GM13977 (cell line): ENCODE results near the gene IMMP2L.
"Not testable (repeated sequence)": the region's sequence is repeated elsewhere in the genome, so short reads cannot be mapped to it uniquely, and the experiment has no call there.

Source experiments
- DNase-seq: peaks from one replicate; pipeline ENCODE4 v3.0.0; 2012; ENCODE audit warnings: low spot score
- in situ Hi-C: fragments of 300-500 bp; cut with MboI; formaldehyde crosslinking; loops from one replicate; pipeline ENCODE4 v1.12.0; 2022; ENCODE audit warnings: low sequenced_read_pairs, low pct_unique_long_range_greater_than_20kb, mixed read lengths, inconsistent platforms; ENCODE audit not compliant: unreplicated experiment
- TF ChIP-seq, protein P1 (sequence below): IDR thresholded peaks from 2 replicates; pipeline ENCODE4 v1.5.1; 2012; ENCODE audit warnings: mild to moderate bottlenecking, control low read depth; ENCODE audit not compliant: insufficient read depth; ENCODE audit errors: extremely low read depth, missing control alignments

Gene IMMP2L

DNA sequence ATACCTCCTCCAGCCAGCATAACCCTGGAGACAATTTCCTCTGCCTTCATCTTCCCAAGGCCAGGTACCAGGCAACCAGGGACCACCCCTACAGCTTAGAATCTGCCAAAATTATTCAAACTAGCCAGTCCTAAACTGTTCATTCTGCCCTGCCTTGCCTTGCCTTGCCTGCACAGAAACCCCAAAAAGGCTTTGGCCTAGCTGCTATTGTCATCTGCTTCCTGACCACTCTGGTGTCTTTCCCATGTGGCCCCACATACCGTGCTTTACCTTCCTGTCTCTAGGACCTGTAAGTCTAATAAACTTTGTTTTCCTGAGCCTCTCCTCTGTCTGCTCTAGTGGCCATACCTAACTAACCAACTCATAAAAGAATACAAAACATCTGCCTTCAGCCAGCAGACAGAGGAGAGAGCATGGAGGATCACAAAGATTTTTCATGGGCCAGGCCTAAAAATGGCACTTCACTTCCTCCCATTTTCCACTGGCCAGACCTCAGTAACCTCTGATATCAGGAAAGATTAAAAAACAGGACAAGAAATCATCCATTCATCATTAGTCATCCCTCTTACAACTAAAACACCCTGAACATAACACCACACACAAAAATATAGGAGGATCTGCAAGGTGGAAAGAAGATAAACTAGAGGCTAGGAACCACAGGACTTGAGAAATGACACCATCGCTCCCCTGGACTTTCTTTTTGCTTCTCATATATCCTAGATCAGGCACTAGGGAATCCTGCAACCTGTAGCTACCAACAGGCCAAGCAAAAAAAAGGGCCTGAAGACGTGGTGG, 51.5 kb downstream of the IMMP2L start:
- in situ Hi-C loops: no loop called here
- no peak for DNase-seq

GRCh38 chr7:111510062-111510461, 52.2 kb downstream of the IMMP2L start:
- in situ Hi-C loops: no loop called here
- no peak for DNase-seq
- TF ChIP-seq, protein P1, sequence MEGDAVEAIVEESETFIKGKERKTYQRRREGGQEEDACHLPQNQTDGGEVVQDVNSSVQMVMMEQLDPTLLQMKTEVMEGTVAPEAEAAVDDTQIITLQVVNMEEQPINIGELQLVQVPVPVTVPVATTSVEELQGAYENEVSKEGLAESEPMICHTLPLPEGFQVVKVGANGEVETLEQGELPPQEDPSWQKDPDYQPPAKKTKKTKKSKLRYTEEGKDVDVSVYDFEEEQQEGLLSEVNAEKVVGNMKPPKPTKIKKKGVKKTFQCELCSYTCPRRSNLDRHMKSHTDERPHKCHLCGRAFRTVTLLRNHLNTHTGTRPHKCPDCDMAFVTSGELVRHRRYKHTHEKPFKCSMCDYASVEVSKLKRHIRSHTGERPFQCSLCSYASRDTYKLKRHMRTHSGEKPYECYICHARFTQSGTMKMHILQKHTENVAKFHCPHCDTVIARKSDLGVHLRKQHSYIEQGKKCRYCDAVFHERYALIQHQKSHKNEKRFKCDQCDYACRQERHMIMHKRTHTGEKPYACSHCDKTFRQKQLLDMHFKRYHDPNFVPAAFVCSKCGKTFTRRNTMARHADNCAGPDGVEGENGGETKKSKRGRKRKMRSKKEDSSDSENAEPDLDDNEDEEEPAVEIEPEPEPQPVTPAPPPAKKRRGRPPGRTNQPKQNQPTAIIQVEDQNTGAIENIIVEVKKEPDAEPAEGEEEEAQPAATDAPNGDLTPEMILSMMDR: no peak

More for the DNA sequence above, 51.5 kb downstream of the IMMP2L start:
- TF ChIP-seq, protein P1: no peak

DNA sequence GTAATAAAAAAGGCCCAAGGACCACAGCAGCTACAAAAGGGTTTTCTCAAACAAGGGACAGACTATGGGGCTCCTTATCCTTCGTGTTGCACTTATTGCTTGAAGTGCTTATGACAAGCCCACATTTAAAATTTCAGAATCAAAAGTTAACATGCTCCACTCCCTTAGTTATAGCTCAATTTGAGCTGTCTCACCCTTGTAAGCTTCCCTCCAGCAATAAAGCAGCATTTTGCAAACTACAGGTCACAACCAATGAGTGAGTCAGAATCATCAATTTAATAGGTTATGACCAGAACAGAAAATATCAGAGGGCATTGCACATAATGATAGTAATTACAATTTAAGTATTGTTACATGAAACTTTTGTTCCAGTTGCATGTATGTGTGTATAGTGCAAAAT, 53.0 kb downstream of the IMMP2L start:
- in situ Hi-C loops: no loop called here
- no peak for DNase-seq

GRCh38 chr7:111508387-111508786, 53.9 kb downstream of the IMMP2L start:
- TF ChIP-seq, protein P1: no peak
- in situ Hi-C loops: no loop called here
- no peak for DNase-seq

More for the DNA sequence above, 53.0 kb downstream of the IMMP2L start:
- TF ChIP-seq, protein P1: no peak

DNA sequence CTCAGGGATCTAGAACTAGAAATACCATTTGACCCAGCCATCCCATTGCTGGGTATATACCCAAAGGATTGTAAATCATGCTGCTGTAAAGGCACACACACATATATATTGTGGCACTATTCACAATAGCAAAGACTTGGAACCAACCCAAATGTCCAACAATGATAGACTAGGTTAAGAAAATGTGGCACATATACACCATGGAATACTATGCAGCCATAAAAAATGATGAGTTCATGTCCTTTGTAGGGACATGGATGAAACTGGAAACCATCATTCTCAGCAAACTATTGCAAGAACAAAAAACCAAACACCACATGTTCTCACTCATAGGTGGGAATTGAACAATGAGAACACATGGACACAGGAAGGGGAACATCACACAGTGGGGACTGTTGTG, 56.9 kb downstream of the IMMP2L start:
- in situ Hi-C loops, DNase-seq: not testable (repeated sequence)

- not testable (repeated sequence) for DNase-seq
Measured at GRCh38 chr7:111501799-111502198, 60.5 kb downstream of the IMMP2L start.

DNA sequence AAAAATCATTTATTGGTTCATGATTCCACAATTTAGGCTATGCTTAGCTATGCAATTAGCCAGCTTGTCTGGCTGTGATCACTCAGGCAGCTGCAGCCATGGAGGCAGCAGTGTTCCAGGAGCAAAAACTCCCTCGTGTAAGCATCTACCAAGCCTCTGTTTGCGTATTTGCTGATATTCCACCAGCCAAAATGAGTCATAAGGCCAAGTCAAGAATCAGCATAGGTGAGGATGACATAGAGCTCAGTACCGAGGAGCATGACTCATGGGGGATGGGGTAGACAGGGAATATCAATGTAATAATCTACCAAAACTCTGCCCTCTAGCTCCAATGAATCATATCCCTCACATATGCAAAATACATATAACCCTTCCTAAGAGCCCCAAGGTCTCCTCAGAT, 63.3 kb downstream of the IMMP2L start:
- in situ Hi-C loops: loop anchor here (25.0 kb wide), 2 partner anchors 238 to 412 kb away; partner anchors contain the start of gene LRRN3
- DNase-seq: no peak
- TF ChIP-seq, protein P1: no peak

More at GRCh38 chr7:111501799-111502198, 60.5 kb downstream of the IMMP2L start:
- in situ Hi-C loops: not testable (repeated sequence)
